A673 (cell line): ENCODE measurements around the gene BSN. TPM values are rescaled to one million over a fixed set of nuclear protein-coding genes. Genes with fewer than 3 reads are reported as not detected.
A peak's percentile ranks its signal among the peaks of the same experiment; 100 is the strongest.

ENCODE experiments used
- BruUV-seq: library from RNA; stranded (reverse); fragments of 400-500 nt; replicated peaks from 2 replicates; lab custom pipeline; 2021; lab: Mats Ljungman, UMichigan
- CTCF ChIA-PET: fragments of 300-600 bp; sonication (Branson Sonifier 250); formaldehyde crosslinking; loops from one replicate; lab custom pipeline; 2022; ENCODE audit warnings: antibody characterized with exemption; lab: Charles Lee
- POLR2A ChIA-PET: fragments of 300-600 bp; sonication (Branson Sonifier 250); formaldehyde crosslinking; loops from one replicate; lab custom pipeline; 2022; ENCODE audit warnings: antibody characterized with exemption; ENCODE audit not compliant: low non-redundant PET; lab: Charles Lee
- DNase-seq: peaks from one replicate; pipeline ENCODE4 v3.0.0-alpha.2; 2015; ENCODE audit warnings: low spot score
- H3K27ac ChIP-seq: fragments of 200-600 bp; sonication (generic); 2 replicates; pipeline ENCODE4 v1.5.1; 2016; ENCODE audit warnings: mixed run types, low read depth, mild to moderate bottlenecking, mixed read lengths, antibody characterized with exemption, low read length; ENCODE audit not compliant: poor library complexity, severe bottlenecking
- H3K27me3 ChIP-seq: fragments of 200-600 bp; sonication (generic); replicated peaks from 2 replicates; pipeline ENCODE4 v1.6.1; 2017; ENCODE audit warnings: mixed run types, low read depth, mild to moderate bottlenecking, mixed read lengths, antibody characterized with exemption, low read length; ENCODE audit not compliant: insufficient read depth, poor library complexity
- H3K36me3 ChIP-seq: fragments of 200-600 bp; sonication (generic); 2 replicates; pipeline ENCODE4 v1.6.1; 2016; ENCODE audit warnings: mixed run types, mild to moderate bottlenecking, mixed read lengths, antibody characterized with exemption, low read length; ENCODE audit not compliant: insufficient read depth, poor library complexity, severe bottlenecking
- H3K4me1 ChIP-seq: fragments of 200-600 bp; sonication (generic); 2 replicates; pipeline ENCODE4 v1.6.1; 2017; ENCODE audit warnings: mixed run types, mild to moderate bottlenecking, mixed read lengths, antibody characterized with exemption, low read length; ENCODE audit not compliant: insufficient read depth, poor library complexity, severe bottlenecking
- H3K4me3 ChIP-seq: fragments of 200-600 bp; sonication (generic); 2 replicates; pipeline ENCODE4 v1.5.1; 2016; ENCODE audit warnings: low read depth, mixed run types, mild to moderate bottlenecking, mixed read lengths, low read length; ENCODE audit not compliant: poor library complexity, severe bottlenecking
- H3K9me3 ChIP-seq: fragments of 200-600 bp; sonication (generic); 2 replicates; pipeline ENCODE4 v1.6.1; 2016; ENCODE audit warnings: mixed run types, low read depth, mild to moderate bottlenecking, mixed read lengths, antibody characterized with exemption, low read length; ENCODE audit not compliant: poor library complexity, severe bottlenecking
- EZH2 ChIP-seq: fragments of 200-600 bp; sonication (generic); IDR thresholded peaks from 2 replicates; pipeline ENCODE4 v1.6.1; 2017; ENCODE audit warnings: borderline replicate concordance, low read depth, mild to moderate bottlenecking, mixed read lengths, antibody characterized with exemption, low read length; ENCODE audit not compliant: poor library complexity, severe bottlenecking
- intact Hi-C: fragments of 100-400 bp; cut with micrococcal nuclease; formaldehyde crosslinking; loops from one replicate; pipeline ENCODE4 v1.10.0; 2022; ENCODE audit not compliant: unreplicated experiment
- total RNA-seq: library from RNA; stranded (reverse); gene quantifications from 2 replicates; pipeline ENCODE4 v1.2.3, GENCODE V29; 2021
- TF ChIP-seq, protein P1 (sequence below): fragments of 300-800, 200-600 bp; sonication (generic); conservative IDR thresholded peaks from 2 replicates; pipeline ENCODE4 v1.5.1; 2017; ENCODE audit warnings: low read depth, mild to moderate bottlenecking, antibody characterized with exemption, low read length, moderate library complexity, mixed read lengths

Gene BSN
- total RNA-seq, 1 experiment from 2014 or later, result 1.4 TPM

DNA sequence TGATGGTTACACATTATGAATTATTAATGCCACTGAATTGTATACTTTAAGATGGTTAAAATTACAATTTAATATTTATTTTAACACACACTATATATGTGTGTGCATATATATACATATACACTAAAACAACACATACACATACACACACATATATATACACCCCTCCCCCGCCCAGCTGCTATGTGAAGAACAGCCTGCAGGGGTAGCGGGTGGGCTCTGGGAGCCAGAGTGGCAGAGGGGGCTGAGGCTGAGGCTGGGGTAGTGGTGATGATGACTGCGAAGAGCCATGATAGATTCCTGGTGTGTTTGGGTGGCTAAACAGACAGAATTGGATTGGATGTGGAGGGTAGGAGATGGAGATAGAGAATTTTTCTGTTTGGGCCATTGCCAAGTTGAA is 80.5 kb downstream of the BSN start:
- DNase-seq, result no peak
- H3K4me3 ChIP-seq, result no peak overlapping the region
- BruUV-seq, result no TSS peak

DNA sequence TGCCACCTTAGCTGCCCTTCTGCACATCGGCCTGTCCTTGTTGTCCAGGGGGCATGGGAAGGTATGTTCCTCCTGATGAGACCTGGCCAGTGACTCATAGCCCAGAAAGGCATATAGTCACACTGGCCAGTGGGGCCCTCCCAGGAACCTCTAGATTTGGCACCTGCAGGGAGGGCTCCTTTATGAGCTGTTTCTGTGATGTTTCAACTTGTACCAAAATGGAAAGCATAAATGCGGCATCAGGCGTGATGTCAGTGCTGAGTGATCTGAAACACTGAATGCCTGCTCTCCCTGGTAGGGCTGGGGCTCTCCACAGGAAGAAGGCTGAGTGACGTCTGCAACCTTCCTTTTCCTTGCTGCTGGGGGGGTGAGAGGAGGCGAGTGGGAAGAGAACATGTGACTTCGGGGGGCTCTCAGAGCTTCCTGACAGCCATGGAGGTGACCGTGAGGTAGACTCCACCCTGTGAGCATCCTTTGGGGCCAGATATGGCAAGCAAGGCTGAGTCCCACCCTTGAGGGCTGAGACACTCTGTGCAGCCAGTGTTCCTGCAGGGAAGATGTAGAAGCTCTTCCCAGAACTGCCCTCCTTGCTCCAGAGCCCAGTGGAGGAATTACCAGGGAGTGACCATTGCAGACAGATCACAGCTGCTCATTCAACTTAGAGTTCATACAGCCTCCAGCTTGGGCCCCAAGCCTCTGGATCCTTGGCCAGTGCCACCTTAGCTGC is 82.8 kb downstream of the BSN start:
- no TSS peak for BruUV-seq
- TF ChIP-seq EZH2, result no peak
- TF ChIP-seq, protein P1, sequence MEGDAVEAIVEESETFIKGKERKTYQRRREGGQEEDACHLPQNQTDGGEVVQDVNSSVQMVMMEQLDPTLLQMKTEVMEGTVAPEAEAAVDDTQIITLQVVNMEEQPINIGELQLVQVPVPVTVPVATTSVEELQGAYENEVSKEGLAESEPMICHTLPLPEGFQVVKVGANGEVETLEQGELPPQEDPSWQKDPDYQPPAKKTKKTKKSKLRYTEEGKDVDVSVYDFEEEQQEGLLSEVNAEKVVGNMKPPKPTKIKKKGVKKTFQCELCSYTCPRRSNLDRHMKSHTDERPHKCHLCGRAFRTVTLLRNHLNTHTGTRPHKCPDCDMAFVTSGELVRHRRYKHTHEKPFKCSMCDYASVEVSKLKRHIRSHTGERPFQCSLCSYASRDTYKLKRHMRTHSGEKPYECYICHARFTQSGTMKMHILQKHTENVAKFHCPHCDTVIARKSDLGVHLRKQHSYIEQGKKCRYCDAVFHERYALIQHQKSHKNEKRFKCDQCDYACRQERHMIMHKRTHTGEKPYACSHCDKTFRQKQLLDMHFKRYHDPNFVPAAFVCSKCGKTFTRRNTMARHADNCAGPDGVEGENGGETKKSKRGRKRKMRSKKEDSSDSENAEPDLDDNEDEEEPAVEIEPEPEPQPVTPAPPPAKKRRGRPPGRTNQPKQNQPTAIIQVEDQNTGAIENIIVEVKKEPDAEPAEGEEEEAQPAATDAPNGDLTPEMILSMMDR, result no peak
- H3K4me3 ChIP-seq, result no peak overlapping the region
- ChIA-PET POLR2A (no interaction called here), CTCF (no interaction called here)
- H3K9me3 ChIP-seq, result no peaks in the 10 kb centered on the region
- no peaks in the 10 kb centered on the region for H3K27me3 ChIP-seq
- intact Hi-C loops, result no loop called here
- no peaks in the 10 kb centered on the region for H3K4me1 ChIP-seq
- no peak overlapping the region for H3K27ac ChIP-seq
- no peaks in the 10 kb centered on the region for H3K36me3 ChIP-seq
- DNase-seq, result no peak

More for the DNA sequence above, 80.5 kb downstream of the BSN start:
- no peaks in the 10 kb centered on the region for H3K4me1 ChIP-seq
- POLR2A ChIA-PET, result no interaction called here
- H3K36me3 ChIP-seq, result no peaks in the 10 kb centered on the region
- H3K27me3 ChIP-seq, result no peaks in the 10 kb centered on the region
- H3K27ac ChIP-seq, result no peak overlapping the region
- intact Hi-C loops, result no loop called here
- no peaks in the 10 kb centered on the region for H3K9me3 ChIP-seq
- TF ChIP-seq, protein P1, result no peak
- TF ChIP-seq EZH2, result no peak
- CTCF ChIA-PET, result no interaction called here

DNA sequence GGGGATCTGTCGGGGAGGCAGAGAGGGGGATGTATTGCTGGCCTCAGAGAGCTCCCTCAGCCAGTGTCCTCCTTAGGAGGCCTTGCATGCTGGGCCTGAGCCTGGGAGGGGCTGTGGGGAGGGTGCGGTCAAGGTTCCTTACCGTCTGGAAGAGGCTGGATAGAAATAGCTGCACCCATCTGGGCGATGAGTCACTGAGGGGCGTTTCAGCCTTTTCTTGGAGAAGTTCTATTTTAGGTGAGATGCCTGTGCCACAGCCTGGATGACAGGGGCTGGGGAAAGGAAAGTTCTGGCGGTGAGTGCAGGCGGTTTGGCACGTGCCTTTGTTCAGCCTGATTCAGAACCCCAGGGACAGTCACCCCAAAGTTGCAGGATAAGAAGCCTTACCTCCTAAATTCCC is 84.2 kb downstream of the BSN start:
- no TSS peak for BruUV-seq
- H3K9me3 ChIP-seq, result no peaks in the 10 kb centered on the region
- POLR2A ChIA-PET, result no interaction called here
- CTCF ChIA-PET, result no interaction called here
- no peak for TF ChIP-seq EZH2
- H3K36me3 ChIP-seq, result no peaks in the 10 kb centered on the region
- no peak overlapping the region for H3K4me3 ChIP-seq
- no peaks in the 10 kb centered on the region for H3K27me3 ChIP-seq
- H3K27ac ChIP-seq, result no peak overlapping the region
- H3K4me1 ChIP-seq, result no peaks in the 10 kb centered on the region
- DNase-seq, result peak; percentile 1
- intact Hi-C loops, result no loop called here

DNA sequence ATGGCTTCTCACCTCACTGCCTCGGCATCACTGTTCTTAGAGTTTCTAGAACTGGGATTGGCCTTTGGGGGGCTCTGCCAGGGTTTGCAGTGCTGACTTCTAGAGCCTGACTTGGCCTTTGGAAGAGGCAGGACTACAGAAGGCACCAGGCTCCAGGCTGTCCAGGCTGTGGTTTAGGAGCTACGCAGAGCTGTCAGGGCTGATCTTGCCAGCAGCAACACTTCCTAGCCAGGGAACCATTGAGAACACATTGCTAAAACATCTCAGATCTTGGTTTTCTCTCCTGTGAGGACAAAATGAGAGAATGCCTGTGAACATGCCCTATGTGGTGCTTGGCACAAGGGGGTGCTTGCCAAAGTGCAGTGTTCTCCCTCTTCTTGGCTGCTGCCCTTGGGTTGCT is 85.3 kb downstream of the BSN start:
- DNase-seq, result no peak
- intact Hi-C loops, result no loop called here
- BruUV-seq, result no TSS peak
- Histone ChIP-seq H3K36me3 (no peaks in the 10 kb centered on the region), H3K4me1 (no peaks in the 10 kb centered on the region), H3K27me3 (no peaks in the 10 kb centered on the region), H3K27ac (no peak overlapping the region), H3K9me3 (no peaks in the 10 kb centered on the region), H3K4me3 (no peak overlapping the region)
- CTCF ChIA-PET, result no interaction called here
- TF ChIP-seq, protein P1, result no peak
- no peak for TF ChIP-seq EZH2
- POLR2A ChIA-PET, result no interaction called here
